ENCODE data around the gene ADCY3. TPM values are rescaled to one million over a fixed set of nuclear protein-coding genes. Genes with fewer than 3 reads are reported as not detected.

The ADCY3 gene
- total and polyA plus RNA-seq, 12 donors, result 5.3 to 50.8 (median 13.1) TPM

DNA sequence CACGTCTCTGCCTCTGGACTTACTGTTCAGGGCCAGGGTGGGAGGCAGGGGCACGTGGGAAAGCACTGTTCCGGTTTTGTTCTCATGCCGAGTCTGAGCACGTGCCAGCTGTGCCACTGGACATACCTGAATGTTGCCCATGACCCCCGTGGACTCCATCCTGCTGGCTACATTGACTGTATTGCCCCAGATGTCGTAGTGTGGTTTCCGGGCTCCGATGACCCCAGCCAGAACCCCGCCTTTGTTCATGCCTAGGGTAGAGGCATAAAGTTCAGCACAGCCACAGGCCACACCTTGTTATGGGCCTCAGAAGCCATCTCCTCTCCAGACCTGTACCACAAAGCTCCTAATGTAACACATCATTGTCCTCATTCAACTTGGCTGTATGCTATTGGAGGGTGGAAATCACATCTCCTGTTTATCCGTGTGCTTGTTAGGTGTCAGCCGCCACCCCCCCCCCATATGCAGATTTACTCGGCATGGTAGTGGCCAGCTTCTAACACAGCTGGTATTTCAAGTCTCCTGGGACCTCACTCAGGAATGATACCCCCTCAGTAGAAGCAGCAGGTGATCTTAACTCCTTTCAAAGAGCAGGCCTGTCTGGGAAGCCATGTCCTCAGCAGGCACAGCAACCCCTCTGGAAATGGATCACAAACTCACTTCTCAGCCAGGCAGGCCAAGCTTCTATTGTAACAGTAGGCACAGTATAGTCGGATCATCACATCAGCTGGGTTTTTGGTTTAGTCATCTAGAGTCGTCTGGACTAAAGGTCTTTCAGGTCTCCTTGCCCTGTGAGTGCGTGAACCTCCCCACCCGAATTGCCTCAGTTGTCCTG is 99.2 kb downstream of the ADCY3 start:
- WGBS, 2 donors, result 92 to 94% methylated on average over 17 of the region's 17 CpGs
- Histone ChIP-seq H3K9me3 (no peaks in the 10 kb centered on the region), H3K27ac (no peak overlapping the region), H3K36me3 (peaks cover 0 to 90% (median 6%) of the 10 kb centered on the region in 9 donors), H3K4me3 (no peak overlapping the region), H3K4me1 (peaks cover 0 to 14% (median 0%) of the 10 kb centered on the region in 9 donors), H3K27me3 (no peaks in the 10 kb centered on the region)
- no peak for DNase-seq
- ATAC-seq, result no peak
- intact Hi-C loops (cut with DNase I), result loop anchor here in 2 of 10 donors (5.0 to 10.0 kb wide), 2 partner anchors 374 to 409 kb away; no protein-coding TSS in a partner anchor
- TF ChIP-seq, protein P1, sequence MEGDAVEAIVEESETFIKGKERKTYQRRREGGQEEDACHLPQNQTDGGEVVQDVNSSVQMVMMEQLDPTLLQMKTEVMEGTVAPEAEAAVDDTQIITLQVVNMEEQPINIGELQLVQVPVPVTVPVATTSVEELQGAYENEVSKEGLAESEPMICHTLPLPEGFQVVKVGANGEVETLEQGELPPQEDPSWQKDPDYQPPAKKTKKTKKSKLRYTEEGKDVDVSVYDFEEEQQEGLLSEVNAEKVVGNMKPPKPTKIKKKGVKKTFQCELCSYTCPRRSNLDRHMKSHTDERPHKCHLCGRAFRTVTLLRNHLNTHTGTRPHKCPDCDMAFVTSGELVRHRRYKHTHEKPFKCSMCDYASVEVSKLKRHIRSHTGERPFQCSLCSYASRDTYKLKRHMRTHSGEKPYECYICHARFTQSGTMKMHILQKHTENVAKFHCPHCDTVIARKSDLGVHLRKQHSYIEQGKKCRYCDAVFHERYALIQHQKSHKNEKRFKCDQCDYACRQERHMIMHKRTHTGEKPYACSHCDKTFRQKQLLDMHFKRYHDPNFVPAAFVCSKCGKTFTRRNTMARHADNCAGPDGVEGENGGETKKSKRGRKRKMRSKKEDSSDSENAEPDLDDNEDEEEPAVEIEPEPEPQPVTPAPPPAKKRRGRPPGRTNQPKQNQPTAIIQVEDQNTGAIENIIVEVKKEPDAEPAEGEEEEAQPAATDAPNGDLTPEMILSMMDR (IDR thresholded peaks at IDR 0.05), result no peak

DNA sequence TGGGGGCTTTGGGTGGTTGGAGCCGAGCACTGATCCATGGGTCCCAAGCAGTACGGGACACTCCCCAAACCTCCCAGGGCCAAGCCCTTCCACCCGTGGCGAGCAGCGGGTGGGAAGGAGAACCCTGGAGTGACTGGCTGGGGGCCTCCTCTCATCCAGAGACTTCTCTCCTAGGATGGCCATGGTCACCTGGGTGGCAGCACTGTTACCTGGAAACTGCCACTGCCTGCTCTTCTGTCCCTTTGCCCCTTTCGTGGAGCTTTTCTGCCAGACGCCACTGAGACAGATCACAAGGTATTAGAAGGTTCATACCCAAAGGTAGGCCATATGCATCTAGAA is 99.9 kb downstream of the ADCY3 start:
- no peak for DNase-seq
- ATAC-seq, result no peak
- peaks cover 0 to 93% (median 13%) of the 10 kb centered on the region in 9 donors for H3K36me3 ChIP-seq
- intact Hi-C loops (cut with DNase I), result loop anchor here in 2 of 10 donors (5.0 to 10.0 kb wide), 2 partner anchors 375 to 408 kb away; no protein-coding TSS in a partner anchor
- H3K4me3 ChIP-seq, result no peak overlapping the region
- H3K9me3 ChIP-seq, result no peaks in the 10 kb centered on the region
- 89 to 98% methylated on average over 7 of the region's 7 CpGs for WGBS, 2 donors
- no peak overlapping the region for H3K27ac ChIP-seq
- H3K4me1 ChIP-seq, result peaks cover 0 to 14% (median 0%) of the 10 kb centered on the region in 9 donors
- no peaks in the 10 kb centered on the region for H3K27me3 ChIP-seq
- TF ChIP-seq, protein P1 (IDR thresholded peaks at IDR 0.05), result no peak

DNA sequence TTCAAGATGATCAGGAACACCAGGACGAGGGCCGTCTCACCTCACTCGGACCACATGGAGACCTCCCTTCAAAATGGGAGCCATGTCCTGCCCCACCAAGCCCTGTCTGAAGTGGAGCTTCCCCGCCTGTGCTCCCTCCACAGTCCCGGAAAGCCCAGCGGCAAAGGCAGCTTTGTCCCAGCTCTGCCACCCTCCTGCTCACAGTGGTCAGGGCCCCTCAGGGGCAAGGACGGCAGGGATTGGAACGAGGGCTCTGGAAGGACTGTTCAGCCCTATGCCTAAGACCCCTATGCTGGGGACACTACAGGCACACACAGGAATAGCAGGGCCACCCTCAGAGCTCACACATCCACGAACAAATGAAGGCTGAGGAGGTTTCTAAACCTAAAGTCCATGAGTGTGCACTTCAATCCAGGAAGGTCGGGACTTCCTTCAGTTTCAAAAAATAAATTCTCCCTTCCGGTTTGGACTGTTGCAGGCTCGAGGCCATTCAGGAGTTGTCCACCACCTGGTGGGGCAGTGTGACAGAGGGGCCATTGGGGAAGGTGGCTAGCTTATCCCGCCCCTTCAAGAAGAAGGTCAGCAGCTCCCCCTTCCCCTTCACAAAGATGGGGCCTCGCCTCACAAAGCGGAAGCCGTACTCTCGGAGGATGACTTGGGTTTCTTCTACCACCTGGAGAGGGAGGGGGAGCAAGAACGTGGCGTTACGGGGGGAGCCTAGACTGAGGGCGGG is 100.4 kb downstream of the ADCY3 start:
- ATAC-seq, result no peak
- 88 to 89% methylated on average over 21 of the region's 21 CpGs for WGBS, 2 donors

More for the DNA sequence above, 100.4 kb downstream of the ADCY3 start:
- Histone ChIP-seq H3K36me3 (peaks cover 0 to 94% (median 15%) of the 10 kb centered on the region in 9 donors), H3K9me3 (no peaks in the 10 kb centered on the region), H3K27ac (no peak overlapping the region), H3K27me3 (no peaks in the 10 kb centered on the region), H3K4me1 (peaks cover 0 to 14% (median 0%) of the 10 kb centered on the region in 9 donors), H3K4me3 (no peak overlapping the region)
- intact Hi-C loops (cut with DNase I), result loop anchor here in 3 of 10 donors (5.0 to 10.0 kb wide), 3 partner anchors 375 to 407 kb away; no protein-coding TSS in a partner anchor
- TF ChIP-seq, protein P1 (IDR thresholded peaks at IDR 0.05), result no peak
- DNase-seq, result no peak

Data from heart right ventricle (tissue), 16 donors.